IMR-90 (cell line): ENCODE measurements around the gene AMBRA1. TPM values are rescaled to one million over a fixed set of nuclear protein-coding genes. Genes with fewer than 3 reads are reported as not detected.
A peak's percentile ranks its signal among the peaks of the same experiment; 100 is the strongest.

Source experiments
- ATAC-seq: fragments of 200-7000 bp; cut with Tn5 transposase; 2 replicates; pipeline ENCODE4 v1.9.1; 2020; ENCODE audit warnings: low read depth, mild to moderate bottlenecking, moderate library complexity
- BruUV-seq: library from RNA; stranded (reverse); fragments of 400-500 nt; replicated peaks from 2 replicates; lab custom pipeline; 2021; lab: Mats Ljungman, UMichigan
- CTCF ChIA-PET: fragments of 300-600 bp; formaldehyde crosslinking; extraction: SDS; loops from one replicate; lab custom pipeline; 2021; ENCODE audit warnings: antibody characterized with exemption; lab: Yijun Ruan, JAX
- POLR2A ChIA-PET: fragments of 300-600 bp; sonication (Branson Sonifier 250); formaldehyde crosslinking; loops from one replicate; lab custom pipeline; 2022; ENCODE audit warnings: antibody characterized with exemption; ENCODE audit not compliant: unreplicated experiment; lab: Charles Lee
- DNase-seq: peaks from one replicate; pipeline ENCODE4 v3.0.0; 2013
- H2AFZ ChIP-seq: replicated peaks from 2 replicates; pipeline ENCODE3; 2013; ENCODE audit warnings: low read length, mild to moderate bottlenecking; ENCODE audit not compliant: poor library complexity
- H2AK5ac ChIP-seq: 2 replicates; pipeline ENCODE4 v1.6.1; 2013; ENCODE audit warnings: low read depth, low read length, inconsistent platforms
- H2AK9ac ChIP-seq: replicated peaks from 2 replicates; pipeline ENCODE3; 2013; ENCODE audit warnings: mild to moderate bottlenecking, low read depth, low read length, moderate library complexity; ENCODE audit not compliant: poor library complexity
- H2BK120ac ChIP-seq: 2 replicates; pipeline ENCODE4 v1.6.1; 2013; ENCODE audit warnings: low read depth, low read length, inconsistent platforms
- H2BK15ac ChIP-seq: 3 replicates; pipeline ENCODE4 v1.6.1; 2013; ENCODE audit warnings: low read depth, low read length, inconsistent platforms
- H2BK20ac ChIP-seq: 2 replicates; pipeline ENCODE4 v1.6.1; 2013; ENCODE audit warnings: low read depth, mild to moderate bottlenecking, inconsistent platforms, low read length, moderate library complexity
- H2BK5ac ChIP-seq: 2 replicates; pipeline ENCODE4 v1.6.1; 2013; ENCODE audit warnings: mild to moderate bottlenecking, low read depth, low read length, inconsistent platforms; ENCODE audit not compliant: poor library complexity, severe bottlenecking
- H3K14ac ChIP-seq: replicated peaks from 2 replicates; pipeline ENCODE4 v1.6.1; 2013; ENCODE audit warnings: low read depth, low read length, inconsistent platforms
- H3K18ac ChIP-seq: 2 replicates; pipeline ENCODE4 v1.6.1; 2013; ENCODE audit warnings: low read depth, low read length, control low read depth
- H3K23ac ChIP-seq: 2 replicates; pipeline ENCODE4 v1.6.1; 2013; ENCODE audit warnings: low read depth, low read length, inconsistent platforms
- H3K27ac ChIP-seq: 2 replicates; pipeline ENCODE4 v1.5.1; 2013; ENCODE audit warnings: mild to moderate bottlenecking, control low read depth, low read length; ENCODE audit not compliant: insufficient read depth
- H3K27me3 ChIP-seq: 2 replicates; pipeline ENCODE4 v1.6.1; 2013; ENCODE audit warnings: low read length; ENCODE audit not compliant: control insufficient read depth, insufficient read depth
- H3K36me3 ChIP-seq: 2 replicates; pipeline ENCODE4 v1.6.1; 2013; ENCODE audit warnings: low read length, mixed read lengths; ENCODE audit not compliant: control insufficient read depth, insufficient read depth
- H3K4ac ChIP-seq: 2 replicates; pipeline ENCODE4 v1.6.1; 2013; ENCODE audit warnings: low read depth, low read length, inconsistent platforms
- H3K4me1 ChIP-seq: 2 replicates; pipeline ENCODE4 v1.6.1; 2013; ENCODE audit warnings: low read length, mixed read lengths; ENCODE audit not compliant: control insufficient read depth, insufficient read depth
- H3K4me2 ChIP-seq: 2 replicates; pipeline ENCODE4 v1.6.1; 2013; ENCODE audit warnings: low read depth, mild to moderate bottlenecking, control low read depth, low read length, moderate library complexity
- H3K4me3 ChIP-seq: 2 replicates; pipeline ENCODE4 v1.5.1; 2013; ENCODE audit warnings: low read depth, mild to moderate bottlenecking, control low read depth, low read length, moderate library complexity; ENCODE audit not compliant: insufficient read depth
- H3K56ac ChIP-seq: 2 replicates; pipeline ENCODE4 v1.6.1; 2013; ENCODE audit warnings: low read length, inconsistent platforms; ENCODE audit not compliant: insufficient read depth; ENCODE audit errors: extremely low read depth
- H3K79me1 ChIP-seq, 2 experiments: 2 replicates each; pipeline ENCODE4 v1.6.1; 2013; ENCODE audit warnings: low read length in 2 of 2, inconsistent platforms in 1 of 2, low read depth in 1 of 2
- H3K9ac ChIP-seq: 2 replicates; pipeline ENCODE4 v1.6.1; 2013; ENCODE audit warnings: low read depth, low read length, control low read depth
- H3K9me1 ChIP-seq: 2 replicates; pipeline ENCODE4 v1.6.1; 2013; ENCODE audit warnings: low read length, inconsistent platforms; ENCODE audit not compliant: insufficient read depth
- H3K9me3 ChIP-seq: 2 replicates; pipeline ENCODE4 v1.6.1; 2013; ENCODE audit warnings: low read length; ENCODE audit not compliant: control insufficient read depth, insufficient read depth
- H4K20me1 ChIP-seq: 2 replicates; pipeline ENCODE4 v1.6.1; 2013; ENCODE audit warnings: low read length, inconsistent platforms; ENCODE audit not compliant: insufficient read depth
- H4K5ac ChIP-seq: 2 replicates; pipeline ENCODE4 v1.6.1; 2013; ENCODE audit warnings: mild to moderate bottlenecking, low read depth, low read length, control low read depth
- H4K8ac ChIP-seq, 2 experiments: 2 replicates each; pipeline ENCODE4 v1.6.1; 2013; ENCODE audit warnings: low read depth in 2 of 2, low read length in 2 of 2, control low read depth in 1 of 2, inconsistent platforms in 1 of 2
- H4K91ac ChIP-seq: 2 replicates; pipeline ENCODE4 v1.6.1; 2013; ENCODE audit warnings: low read depth, low read length, inconsistent platforms; ENCODE audit not compliant: insufficient read depth
- BHLHE40 ChIP-seq: fragments of 150-350 bp; IDR thresholded peaks from 2 replicates; pipeline ENCODE4 v1.6.1; 2016; ENCODE audit warnings: mild to moderate bottlenecking, low read depth, low read length
- CEBPB ChIP-seq: IDR thresholded peaks from 2 replicates; pipeline ENCODE4 v1.6.1; 2012; ENCODE audit warnings: low read depth, low read length, improper control_type of control experiment
- CHD1 ChIP-seq: IDR thresholded peaks from 2 replicates; pipeline ENCODE4 v1.6.1; 2012; ENCODE audit warnings: low read depth, low read length, improper control_type of control experiment
- CTCF ChIP-seq: conservative IDR thresholded peaks from 2 replicates; pipeline ENCODE4 v1.5.1; 2012; ENCODE audit warnings: mild to moderate bottlenecking, low read depth, low read length, improper control_type of control experiment
- FOS ChIP-seq: fragments of 150-350 bp; IDR thresholded peaks from 2 replicates; pipeline ENCODE4 v1.6.1; 2016; ENCODE audit warnings: low read depth, low read length
- MAFK ChIP-seq: IDR thresholded peaks from 2 replicates; pipeline ENCODE4 v1.6.1; 2012; ENCODE audit warnings: low read depth, low read length, improper control_type of control experiment
- MAZ ChIP-seq: IDR thresholded peaks from 2 replicates; pipeline ENCODE4 v1.6.1; 2012; ENCODE audit warnings: low read depth, mild to moderate bottlenecking, low read length, improper control_type of control experiment, moderate library complexity, borderline replicate concordance
- MXI1 ChIP-seq: IDR thresholded peaks from 2 replicates; pipeline ENCODE4 v1.6.1; 2012; ENCODE audit warnings: low read depth, mild to moderate bottlenecking, low read length, moderate library complexity, borderline replicate concordance
- NFE2L2 ChIP-seq: fragments of 150-350 bp; IDR thresholded peaks from 2 replicates; pipeline ENCODE4 v1.6.1; 2016; ENCODE audit warnings: low read depth, mild to moderate bottlenecking, low read length
- POLR2A ChIP-seq: IDR thresholded peaks from 2 replicates; pipeline ENCODE4 v1.6.1; 2012; ENCODE audit warnings: mild to moderate bottlenecking, low read depth, low read length
- RAD21 ChIP-seq: IDR thresholded peaks from 2 replicates; pipeline ENCODE4 v1.6.1; 2012; ENCODE audit warnings: low read length, improper control_type of control experiment
- RFX5 ChIP-seq: IDR thresholded peaks from 2 replicates; pipeline ENCODE4 v1.8.0; 2012; ENCODE audit warnings: low read depth, mild to moderate bottlenecking, low read length, moderate library complexity
- SMC3 ChIP-seq: fragments of 150-350 bp; IDR thresholded peaks from 2 replicates; pipeline ENCODE4 v1.6.1; 2016; ENCODE audit warnings: low read depth, mild to moderate bottlenecking, antibody characterized with exemption, low read length, moderate library complexity
- USF2 ChIP-seq: fragments of 150-350 bp; IDR thresholded peaks from 2 replicates; pipeline ENCODE4 v1.6.1; 2017; ENCODE audit warnings: mild to moderate bottlenecking, antibody characterized with exemption, low read length, low read depth
- WGBS, 2 experiments: methylation state at CpG; one replicate each; pipeline versions ENCODE4 v1.1.5 to v1.1.7; 2013; ENCODE audit warnings: missing lambda C conversion rate in 2 of 2; ENCODE audit not compliant: insufficient read length in 1 of 2; ENCODE audit errors: extremely low coverage in 2 of 2; 5-methylcytosine and 5-hydroxymethylcytosine counted together
- dilution Hi-C: fragments of 300-500 bp; cut with HindIII; formaldehyde crosslinking; loops from one replicate; pipeline ENCODE4 v1.14.3; 2018; ENCODE audit warnings: low sequenced_read_pairs; ENCODE audit not compliant: unreplicated experiment
- in situ Hi-C: fragments of 300-500 bp; cut with MboI; formaldehyde crosslinking; loops from 3 replicates; pipeline ENCODE4 v1.14.3; 2019; ENCODE audit warnings: low sequenced_read_pairs, inconsistent platforms, mixed read lengths
- intact Hi-C: fragments of 100-400 bp; cut with micrococcal nuclease; formaldehyde crosslinking; loops from 2 replicates; pipeline ENCODE4 v1.10.0; 2022
- polyA plus RNA-seq, 3 experiments: library from polyadenylated mRNA; depleted of rRNA; stranded (reverse); fragments of >200 nt; gene quantifications; 2 replicates each; pipeline ENCODE4 v1.2.3, GENCODE V29; 2012; ENCODE audit warnings: low replicate concordance in 1 of 3
- total RNA-seq: library from RNA; depleted of rRNA; stranded (reverse); fragments of >200 nt; gene quantifications from 2 replicates; pipeline ENCODE4 v1.2.3, GENCODE V29; 2012
- TF ChIP-seq, protein P1 (sequence below): fragments of 150-350 bp; IDR thresholded peaks from 2 replicates; pipeline ENCODE4 v1.6.1; 2016; ENCODE audit warnings: low read depth, mild to moderate bottlenecking, low read length, moderate library complexity, borderline replicate concordance

Gene AMBRA1
- total and polyA plus RNA-seq, 2 of the 4 experiments (the other 2 are of a cell fraction) = 9.4 to 18.3 TPM

DNA sequence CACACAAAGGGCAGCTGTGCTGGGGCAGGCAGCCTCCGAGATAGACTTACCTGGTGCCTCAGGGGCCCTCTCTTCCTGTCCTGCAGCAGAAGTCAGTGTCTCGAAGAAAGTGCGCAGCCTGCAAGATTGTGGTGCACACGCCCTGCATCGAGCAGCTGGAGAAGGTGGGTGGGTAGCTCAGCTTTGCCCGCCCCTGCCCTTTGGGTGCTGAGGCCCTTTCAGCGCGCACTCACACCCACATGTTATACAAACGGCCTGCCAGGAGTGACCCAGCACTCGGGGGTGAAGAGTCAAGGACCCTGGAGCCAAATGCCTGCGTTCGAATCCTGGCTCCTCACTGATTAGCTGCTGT, 225.9 kb downstream of the AMBRA1 start:
- H3K27me3 ChIP-seq = no peaks in the 10 kb centered on the region
- TF ChIP-seq MAZ = no peak
- TF ChIP-seq CTCF = no peak
- no peak for TF ChIP-seq POLR2A
- TF ChIP-seq FOS = no peak
- no peak for TF ChIP-seq CHD1
- TF ChIP-seq CEBPB = no peak
- TF ChIP-seq, protein P1, sequence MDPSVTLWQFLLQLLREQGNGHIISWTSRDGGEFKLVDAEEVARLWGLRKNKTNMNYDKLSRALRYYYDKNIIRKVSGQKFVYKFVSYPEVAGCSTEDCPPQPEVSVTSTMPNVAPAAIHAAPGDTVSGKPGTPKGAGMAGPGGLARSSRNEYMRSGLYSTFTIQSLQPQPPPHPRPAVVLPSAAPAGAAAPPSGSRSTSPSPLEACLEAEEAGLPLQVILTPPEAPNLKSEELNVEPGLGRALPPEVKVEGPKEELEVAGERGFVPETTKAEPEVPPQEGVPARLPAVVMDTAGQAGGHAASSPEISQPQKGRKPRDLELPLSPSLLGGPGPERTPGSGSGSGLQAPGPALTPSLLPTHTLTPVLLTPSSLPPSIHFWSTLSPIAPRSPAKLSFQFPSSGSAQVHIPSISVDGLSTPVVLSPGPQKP = no peak
- TF ChIP-seq MAFK = no peak
- no peak for TF ChIP-seq RAD21
- no peak for TF ChIP-seq MXI1
- TF ChIP-seq SMC3 = no peak
- TF ChIP-seq BHLHE40 = no peak
- TF ChIP-seq NFE2L2 = no peak
- TF ChIP-seq USF2 = no peak
- TF ChIP-seq RFX5 = no peak
- peaks cover 6% of the 10 kb centered on the region; the same call in 1 of the 2 replicates for H3K9me1 ChIP-seq
- ATAC-seq (no peak), DNase-seq (no peak)
- peaks cover 18% of the 10 kb centered on the region; the same call in 1 of the 2 replicates for H3K36me3 ChIP-seq
- no peaks in the 10 kb centered on the region for H3K9me3 ChIP-seq
- in situ Hi-C loops = no loop called here
- WGBS, 2 experiments = 62% methylated on average over 3 of the region's 12 CpGs; no CpG with 5 or more reads in 1 of the 2 experiments
- no peak overlapping the region for H3K4me2 ChIP-seq
- peaks cover 9 to 52% of the 10 kb centered on the region in 2 experiments for H3K79me1 ChIP-seq
- H2BK120ac ChIP-seq = no peak overlapping the region
- peaks cover 19% of the 10 kb centered on the region for H3K4me1 ChIP-seq
- ChIA-PET CTCF (interaction anchor here (1.0 kb wide), 1 partner anchor 9 kb away, joined by 3 read pairs; no protein-coding TSS in a partner anchor), POLR2A (no interaction called here)
- H2BK20ac ChIP-seq = no peak overlapping the region
- H2BK5ac ChIP-seq = no peak overlapping the region
- H2AK5ac ChIP-seq = peak overlapping the region; percentile 9; the same call in 1 of the 2 replicates
- peak overlapping the region; percentile 78 for H2AK9ac ChIP-seq
- H4K20me1 ChIP-seq = peaks cover 25% of the 10 kb centered on the region
- H4K5ac ChIP-seq = no peak overlapping the region
- dilution Hi-C loops = no loop called here
- H2BK15ac ChIP-seq = no peak overlapping the region; the same call in 2 of the 3 replicates
- no TSS peak for BruUV-seq
- peak overlapping the region; percentile 70 for H2AFZ ChIP-seq
- H3K9ac ChIP-seq = no peak overlapping the region
- no peak overlapping the region for H3K18ac ChIP-seq
- H4K8ac ChIP-seq = no peak overlapping the region
- H3K23ac ChIP-seq = no peak overlapping the region
- H3K56ac ChIP-seq = no peak overlapping the region
- H4K91ac ChIP-seq = no peak overlapping the region
- no peak overlapping the region for H3K4me3 ChIP-seq
- no peak overlapping the region for H3K14ac ChIP-seq
- H3K27ac ChIP-seq = no peak overlapping the region
- no peak overlapping the region for H3K4ac ChIP-seq
- intact Hi-C loops = loop anchor here (2.0 kb wide), 1 partner anchor 129 kb away; no protein-coding TSS in a partner anchor
